NCI-H2196 treated with DMSO at 0.1 percent for 48 hours (cell line): ENCODE data around the gene SEMA4G.
A peak's percentile ranks its signal among the peaks of the same experiment; 100 is the strongest.

Source experiments
- DNase-seq: peaks from one replicate; lab custom pipeline; 2025; ENCODE audit not compliant: unreplicated experiment; lab: John Stamatoyannopoulos, UW

The SEMA4G gene

DNA sequence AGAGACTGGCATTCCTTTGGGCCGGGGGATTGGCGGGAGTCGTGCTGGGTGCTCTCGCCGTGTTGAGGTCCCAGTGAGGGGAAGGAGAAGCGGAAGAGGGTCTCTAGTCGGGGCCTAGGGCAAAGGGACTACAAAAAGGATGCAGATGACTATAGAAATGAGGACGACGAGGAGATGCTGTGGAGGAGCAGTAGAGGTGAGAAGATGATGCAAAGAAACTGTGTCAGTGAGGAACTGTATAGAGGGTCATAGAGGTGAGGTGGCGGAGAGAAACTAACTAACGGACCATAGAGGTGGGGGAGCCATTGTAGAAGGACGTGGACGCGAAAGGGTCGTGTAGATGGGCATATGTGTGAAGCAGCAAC is 18.4 kb downstream of the SEMA4G start:
- no peak for DNase-seq

DNA sequence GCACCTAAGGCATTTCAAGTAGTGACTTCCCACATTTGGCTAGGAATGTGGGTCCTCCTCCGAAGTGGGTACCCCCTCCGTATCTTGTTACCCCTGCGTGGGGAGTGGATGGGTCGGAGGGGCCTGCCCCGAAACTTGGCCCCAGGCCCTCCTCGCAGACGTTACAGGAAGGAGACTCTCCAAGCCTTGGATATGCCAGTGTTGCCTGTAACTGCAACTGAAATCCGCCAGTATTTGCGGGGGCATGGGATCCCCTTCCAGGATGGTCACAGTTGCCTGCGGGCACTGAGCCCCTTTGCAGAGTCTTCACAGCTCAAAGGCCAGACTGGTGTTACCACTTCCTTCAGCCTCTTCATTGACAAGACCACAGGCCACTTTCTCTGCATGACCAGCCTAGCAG is 18.9 kb downstream of the SEMA4G start:
- DNase-seq = no peak

GRCh38 chr10:100989088-100989487 is 19.8 kb downstream of the SEMA4G start:
- DNase-seq = no peak

DNA sequence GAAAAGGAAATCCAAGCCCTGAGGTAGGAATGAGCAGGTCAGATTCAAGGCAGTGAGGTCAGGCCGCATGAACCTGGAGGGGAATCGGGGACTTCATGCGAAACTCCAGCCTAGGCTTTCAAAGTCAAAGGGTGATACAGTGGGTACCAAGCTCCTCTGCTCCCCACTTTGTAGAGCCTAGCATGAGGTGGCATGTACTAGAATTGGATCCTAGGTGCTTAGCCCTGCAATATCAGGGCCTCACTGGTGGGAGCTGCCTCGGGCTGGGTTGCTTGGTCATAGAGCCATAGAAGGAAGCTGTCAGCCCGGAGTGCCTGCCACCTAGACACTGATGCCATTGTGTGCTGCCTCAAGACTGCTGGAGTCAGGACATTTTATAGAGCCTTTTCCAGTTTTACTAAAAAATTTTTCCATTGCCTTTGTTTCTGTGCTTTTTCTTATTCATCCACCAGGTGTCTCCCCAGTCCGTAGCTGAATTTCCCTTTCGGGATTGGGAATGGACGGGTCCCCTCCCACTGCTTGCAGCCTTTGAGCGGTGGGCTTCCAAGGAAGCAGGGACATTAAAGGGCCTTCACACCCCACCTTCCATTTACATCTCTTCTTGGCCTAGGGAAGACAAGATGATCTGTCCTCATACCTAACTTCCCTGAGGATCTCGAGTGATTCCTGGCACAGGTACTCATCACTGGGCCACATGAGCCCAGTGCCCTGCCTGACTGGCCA is 24.8 kb downstream of the SEMA4G start:
- DNase-seq = no peak

DNA sequence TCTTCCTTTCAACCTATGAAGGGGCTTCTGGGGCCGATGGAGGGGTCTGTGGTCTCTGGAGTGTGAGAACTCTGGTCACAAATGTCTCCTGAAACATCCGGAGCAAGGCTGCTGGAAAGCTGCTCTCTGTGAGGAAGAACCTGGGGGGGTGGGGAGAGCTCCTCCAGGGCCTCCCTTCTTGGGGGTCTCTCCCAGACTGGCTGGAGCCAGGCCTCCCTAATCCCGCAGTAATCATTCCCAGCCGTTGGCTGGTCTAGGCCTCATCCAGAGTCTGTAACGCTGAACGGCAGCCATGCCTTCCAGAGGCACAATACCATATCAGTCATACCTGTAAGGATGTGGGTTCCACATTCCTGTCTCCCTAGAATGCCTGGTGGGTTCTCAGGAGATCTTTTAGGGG is 25.9 kb downstream of the SEMA4G start:
- no peak for DNase-seq

GRCh38 chr10:100996678-100997359 is 27.5 kb downstream of the SEMA4G start:
- DNase-seq = no peak

GRCh38 chr10:100997360-100998182 is 28.3 kb downstream of the SEMA4G start:
- DNase-seq = peak; percentile 40

GRCh38 chr10:100998183-100998990 is 29.1 kb downstream of the SEMA4G start:
- DNase-seq = peak; percentile 65

DNA sequence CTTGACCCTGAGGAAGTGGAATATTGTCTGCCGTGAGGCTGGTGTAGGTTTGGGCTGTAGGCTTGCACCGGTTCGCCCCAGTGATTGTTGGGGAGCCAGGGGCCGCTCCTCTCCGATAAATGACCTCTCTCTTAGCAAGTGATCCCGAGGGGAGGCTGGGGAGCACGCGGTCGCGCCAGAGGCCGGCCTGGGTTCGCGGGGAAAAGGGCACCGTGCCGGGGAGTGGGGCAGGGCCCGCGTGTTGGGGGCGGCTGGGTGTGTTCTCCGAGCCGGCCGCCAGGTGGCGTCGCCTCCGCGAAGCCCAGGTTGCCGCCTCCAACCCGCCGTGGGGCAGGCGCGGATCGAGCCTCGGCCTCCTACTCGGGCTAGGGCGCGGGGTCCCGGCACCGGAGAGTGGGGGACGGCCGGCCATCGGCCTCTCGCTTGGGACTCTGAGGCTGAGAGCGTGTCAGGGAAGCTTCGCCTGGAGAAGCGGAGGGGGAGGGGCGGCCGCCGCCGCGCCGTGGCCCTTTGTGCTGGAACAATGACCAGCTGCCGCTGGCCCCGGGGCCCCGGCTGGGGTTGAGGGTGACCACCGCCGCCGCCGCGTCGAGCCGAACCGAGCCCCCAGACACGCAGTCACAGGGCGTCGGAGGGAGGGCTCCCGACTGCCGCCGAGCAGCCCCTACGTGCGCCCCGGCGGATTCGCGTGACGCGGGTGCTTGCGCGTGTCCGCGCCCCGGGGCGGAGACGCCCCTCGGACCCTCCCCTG is 29.9 kb downstream of the SEMA4G start:
- no peak for DNase-seq

GRCh38 chr10:100999742-101000126 is 30.4 kb downstream of the SEMA4G start, which contains the start of gene LZTS2:
LZTS2 (plus strand) TSS chr10:100999808; CDS start chr10:101002539, 2,731 bp downstream.
- no peak for DNase-seq

- no peak for DNase-seq
These were observed 31.0 kb downstream of the SEMA4G start for GRCh38 chr10:101000127-101000914.

DNA sequence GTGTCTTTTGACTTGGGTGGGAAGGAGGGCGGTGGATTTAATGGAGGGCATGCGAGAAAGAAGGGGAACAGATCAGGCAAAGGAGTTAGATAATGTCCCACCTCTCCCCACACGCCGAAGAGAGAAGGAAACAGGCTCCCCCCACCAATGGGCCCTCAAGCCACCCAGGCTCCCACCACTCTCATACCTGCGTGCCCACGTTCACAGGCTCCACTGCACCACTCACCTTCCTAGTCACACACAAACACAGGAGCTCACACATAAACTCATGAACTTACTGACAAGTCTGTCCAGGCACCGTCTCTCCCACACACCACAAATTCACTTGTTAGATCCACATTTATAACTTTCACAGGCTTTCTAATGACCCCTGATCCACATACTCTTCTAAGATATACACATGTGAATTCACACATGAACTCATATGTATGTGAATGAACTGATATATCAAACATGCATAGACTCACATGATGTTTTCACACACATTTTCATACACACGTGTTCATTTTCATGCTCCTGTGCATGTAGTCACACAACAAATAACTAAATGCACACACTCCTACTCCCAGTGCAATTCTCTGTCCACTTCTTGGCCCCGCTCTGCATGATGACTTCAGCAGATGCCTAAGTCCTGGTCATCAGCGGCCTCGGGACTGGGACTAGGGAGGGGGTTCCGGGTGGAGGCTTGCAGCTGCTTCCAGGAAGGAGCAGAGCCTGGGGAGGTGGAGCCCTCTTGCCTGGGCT is 31.8 kb downstream of the SEMA4G start:
- DNase-seq = no peak

DNA sequence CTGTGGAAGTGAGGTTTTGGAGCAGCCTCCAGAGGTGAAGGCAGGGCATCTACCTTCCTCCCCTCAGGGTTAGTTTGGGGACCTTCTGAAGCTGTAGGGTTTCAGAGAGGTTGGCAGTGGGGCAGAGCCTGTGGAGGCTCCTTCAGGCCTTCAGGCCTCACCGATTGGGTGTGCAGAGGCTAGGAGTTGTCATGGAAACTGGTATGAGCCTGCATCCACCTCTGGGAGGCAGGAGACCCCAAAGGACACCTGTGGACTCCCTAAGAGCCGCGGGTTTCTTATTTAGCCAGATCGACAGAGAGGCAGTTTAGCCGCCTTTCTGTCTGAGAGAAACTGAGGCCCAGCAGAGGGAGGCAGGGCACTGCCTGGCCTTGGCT is 32.3 kb downstream of the SEMA4G start:
- DNase-seq = no peak

- no peak for DNase-seq
These were observed 33.2 kb downstream of the SEMA4G start for GRCh38 chr10:101002456-101002855.

- no peak for DNase-seq
These were observed 34.4 kb downstream of the SEMA4G start for GRCh38 chr10:101003639-101004206.

- DNase-seq = no peak
These were observed 36.1 kb downstream of the SEMA4G start for GRCh38 chr10:101005361-101005760.

DNA sequence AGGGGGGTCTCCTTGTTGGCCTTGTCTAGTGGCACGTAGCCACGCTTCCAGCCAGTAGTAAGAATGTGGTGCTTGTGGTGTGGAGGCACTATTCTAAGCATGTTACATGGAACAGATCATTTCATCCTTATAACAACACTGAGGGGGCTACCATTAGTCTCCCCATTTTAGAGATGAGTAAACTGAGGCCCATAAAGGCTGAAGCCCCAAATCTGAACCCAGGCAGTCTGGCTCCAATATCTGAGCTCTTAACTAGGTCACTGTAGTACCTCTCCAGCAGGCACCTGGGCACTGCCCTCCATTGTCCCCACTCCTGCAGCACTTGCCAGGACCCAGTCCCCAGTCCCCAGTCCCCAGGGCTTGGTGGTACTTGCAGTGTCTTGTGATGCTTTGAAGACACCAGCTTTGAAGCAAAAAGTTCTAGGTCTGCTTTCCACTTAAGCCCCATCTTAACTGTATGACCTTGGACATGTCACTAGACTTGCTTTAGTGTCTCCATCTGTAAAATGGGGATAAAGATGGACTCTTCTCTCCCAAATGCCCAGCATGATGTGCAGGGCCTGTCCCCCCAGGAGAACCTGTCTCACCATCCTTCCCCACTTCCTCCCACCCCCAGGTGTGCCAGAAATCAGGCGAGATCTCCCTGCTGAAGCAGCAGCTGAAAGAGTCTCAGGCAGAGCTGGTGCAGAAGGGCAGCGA is 36.7 kb downstream of the SEMA4G start:
- DNase-seq = no peak

DNA sequence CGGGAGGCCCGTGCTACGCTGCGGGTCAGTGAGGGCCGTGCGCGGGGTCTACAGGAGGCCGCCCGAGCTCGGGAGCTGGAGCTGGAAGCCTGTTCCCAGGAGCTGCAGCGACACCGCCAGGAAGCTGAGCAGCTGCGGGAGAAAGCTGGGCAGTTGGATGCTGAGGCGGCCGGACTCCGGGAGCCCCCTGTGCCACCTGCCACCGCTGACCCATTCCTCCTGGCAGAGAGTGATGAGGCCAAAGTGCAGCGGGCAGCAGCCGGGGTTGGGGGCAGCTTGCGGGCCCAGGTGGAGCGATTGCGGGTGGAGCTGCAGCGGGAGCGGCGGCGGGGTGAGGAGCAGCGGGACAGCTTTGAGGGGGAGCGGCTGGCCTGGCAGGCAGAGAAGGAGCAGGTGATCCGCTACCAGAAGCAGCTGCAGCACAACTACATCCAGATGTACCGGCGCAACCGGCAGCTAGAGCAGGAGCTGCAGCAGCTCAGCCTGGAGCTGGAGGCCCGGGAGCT is 37.3 kb downstream of the SEMA4G start:
- no peak for DNase-seq
